H9 (cell line): ENCODE measurements around the gene TMEM115. TPM values are rescaled to one million over a fixed set of nuclear protein-coding genes. Genes with fewer than 3 reads are reported as not detected.

ENCODE experiments used
- DNase-seq: peaks from one replicate; pipeline ENCODE4 v3.0.0-alpha.2; 2017
- H2AFZ ChIP-seq: one replicate; pipeline ENCODE4 v1.6.1; 2013; ENCODE audit warnings: mild to moderate bottlenecking, low read length, control low read depth, moderate library complexity
- H2AK5ac ChIP-seq: 2 replicates; pipeline ENCODE4 v1.6.1; 2013; ENCODE audit warnings: low read length, control low read depth, mixed read lengths; ENCODE audit not compliant: insufficient read length
- H2BK120ac ChIP-seq: one replicate; pipeline ENCODE4 v1.6.1; 2013; ENCODE audit warnings: low read depth, mild to moderate bottlenecking, low read length, control low read depth, inconsistent platforms; ENCODE audit not compliant: poor library complexity, severe bottlenecking
- H2BK12ac ChIP-seq: 2 replicates; pipeline ENCODE4 v1.6.1; 2013; ENCODE audit warnings: low read length, control low read depth, mixed read lengths, low read depth; ENCODE audit not compliant: insufficient read length
- H2BK15ac ChIP-seq: 2 replicates; pipeline ENCODE4 v1.6.1; 2013; ENCODE audit warnings: low read depth, low read length, control low read depth
- H2BK20ac ChIP-seq: one replicate; pipeline ENCODE4 v1.6.1; 2013; ENCODE audit warnings: low read depth, mild to moderate bottlenecking, low read length, control low read depth, inconsistent platforms; ENCODE audit not compliant: poor library complexity, severe bottlenecking
- H2BK5ac ChIP-seq: 2 replicates; pipeline ENCODE4 v1.6.1; 2013; ENCODE audit warnings: low read length, control low read depth, mixed read lengths; ENCODE audit not compliant: insufficient read length
- H3K14ac ChIP-seq: 2 replicates; pipeline ENCODE4 v1.6.1; 2013; ENCODE audit warnings: low read length, control low read depth; ENCODE audit not compliant: insufficient read depth
- H3K18ac ChIP-seq: 2 replicates; pipeline ENCODE4 v1.6.1; 2013; ENCODE audit warnings: low read depth, mild to moderate bottlenecking, mixed read lengths, low read length, control low read depth; ENCODE audit not compliant: insufficient read length
- H3K23ac ChIP-seq: 2 replicates; pipeline ENCODE4 v1.6.1; 2013; ENCODE audit warnings: low read length, control low read depth, mixed read lengths, low read depth; ENCODE audit not compliant: insufficient read length
- H3K23me2 ChIP-seq: 2 replicates; pipeline ENCODE4 v1.6.1; 2013; ENCODE audit warnings: low read depth, mild to moderate bottlenecking, mixed read lengths, low read length, control low read depth; ENCODE audit not compliant: insufficient read length, poor library complexity, severe bottlenecking
- H3K27ac ChIP-seq: 2 replicates; pipeline ENCODE4 v1.5.1; 2013; ENCODE audit warnings: low read length, control low read depth, mixed read lengths, low read depth; ENCODE audit not compliant: insufficient read length
- H3K27me3 ChIP-seq: 2 replicates; pipeline ENCODE4 v1.6.1; 2013; ENCODE audit warnings: low read length, control low read depth, inconsistent platforms; ENCODE audit not compliant: insufficient read depth
- H3K4ac ChIP-seq: 2 replicates; pipeline ENCODE4 v1.6.1; 2013; ENCODE audit warnings: low read depth, mild to moderate bottlenecking, control low read depth, inconsistent platforms, low read length, moderate library complexity
- H3K4me1 ChIP-seq: 2 replicates; pipeline ENCODE4 v1.6.1; 2013; ENCODE audit warnings: low read length, control low read depth, inconsistent platforms; ENCODE audit not compliant: insufficient read depth
- H3K4me2 ChIP-seq: 2 replicates; pipeline ENCODE4 v1.6.1; 2013; ENCODE audit warnings: low read length, control low read depth, mixed read lengths; ENCODE audit not compliant: insufficient read length, insufficient read depth
- H3K56ac ChIP-seq: 2 replicates; pipeline ENCODE4 v1.6.1; 2013; ENCODE audit warnings: low read depth, mild to moderate bottlenecking, mixed read lengths, low read length, control low read depth; ENCODE audit not compliant: insufficient read length
- H3K79me1 ChIP-seq: 2 replicates; pipeline ENCODE4 v1.6.1; 2013; ENCODE audit warnings: low read depth, mild to moderate bottlenecking, moderate library complexity, low read length, control low read depth, inconsistent platforms; ENCODE audit not compliant: insufficient read depth, poor library complexity, severe bottlenecking
- H3K79me2 ChIP-seq: 2 replicates; pipeline ENCODE4 v1.6.1; 2013; ENCODE audit warnings: low read length, control low read depth, inconsistent platforms; ENCODE audit not compliant: insufficient read depth
- H3K9ac ChIP-seq: 2 replicates; pipeline ENCODE4 v1.6.1; 2013; ENCODE audit warnings: low read length, control low read depth, mixed read lengths; ENCODE audit not compliant: insufficient read length; ENCODE audit errors: extremely low read depth
- H3K9me3 ChIP-seq: one replicate; pipeline ENCODE4 v1.6.1; 2013; ENCODE audit warnings: low read depth, low read length, inconsistent platforms; ENCODE audit not compliant: control insufficient read depth
- H3T11ph ChIP-seq: one replicate; pipeline ENCODE4 v1.6.1; 2013; ENCODE audit warnings: mild to moderate bottlenecking, low read length, control low read depth, inconsistent platforms
- H4K20me1 ChIP-seq: one replicate; pipeline ENCODE4 v1.6.1; 2013; ENCODE audit not compliant: control insufficient read depth, insufficient read length, insufficient read depth
- H4K5ac ChIP-seq: 2 replicates; pipeline ENCODE4 v1.6.1; 2013; ENCODE audit warnings: low read depth, mild to moderate bottlenecking, mixed read lengths, low read length, control low read depth; ENCODE audit not compliant: insufficient read length
- H4K8ac ChIP-seq: replicated peaks from 2 replicates; pipeline ENCODE4 v1.6.1; 2013; ENCODE audit warnings: low read length, control low read depth, mixed read lengths, low read depth; ENCODE audit not compliant: insufficient read length
- H4K91ac ChIP-seq: 2 replicates; pipeline ENCODE4 v1.6.1; 2013; ENCODE audit warnings: low read depth, mild to moderate bottlenecking, moderate library complexity, mixed read lengths, low read length, control low read depth; ENCODE audit not compliant: insufficient read length
- H3K27ac Mint-ChIP-seq, 3 experiments: 2 replicates in 2 of 3; 3 replicates in 1 of 3; pipeline ENCODE4 v1.8.0; 2020 to 2021; ENCODE audit warnings: mixed read lengths in 3 of 3, mild to moderate bottlenecking in 1 of 3, moderate library complexity in 1 of 3
- H3K27me3 Mint-ChIP-seq: 2 replicates; pipeline ENCODE4 v1.8.0; 2021; ENCODE audit warnings: low read depth, mild to moderate bottlenecking, moderate library complexity, mixed read lengths
- H3K36me3 Mint-ChIP-seq, 3 experiments: 2 replicates in 2 of 3; 3 replicates in 1 of 3; pipeline ENCODE4 v1.8.0; 2020 to 2021; ENCODE audit warnings: low read depth in 3 of 3, mixed read lengths in 3 of 3; ENCODE audit not compliant: insufficient read depth in 1 of 3
- H3K4me1 Mint-ChIP-seq, 2 experiments: 2 replicates each; pipeline ENCODE4 v1.8.0; 2020; ENCODE audit warnings: mixed read lengths in 2 of 2
- H3K4me3 Mint-ChIP-seq, 2 experiments: 2 replicates in 1 of 2; 3 replicates in 1 of 2; pipeline ENCODE4 v1.8.0; 2020 to 2021; ENCODE audit warnings: mild to moderate bottlenecking in 2 of 2, mixed read lengths in 2 of 2, moderate library complexity in 1 of 2
- H3K9me3 Mint-ChIP-seq, 2 experiments: 2 replicates in 1 of 2; 3 replicates in 1 of 2; pipeline ENCODE4 v1.8.0; 2020; ENCODE audit warnings: mild to moderate bottlenecking in 2 of 2, mixed read lengths in 2 of 2, moderate library complexity in 1 of 2
- WGBS: extraction: QIAGEN DNeasy Blood & Tissue Kit; methylation state at CpG from one replicate; pipeline ENCODE4 v1.1.7; 2013; ENCODE audit warnings: missing lambda C conversion rate, low lambda C conversion rate, mixed read lengths; ENCODE audit not compliant: insufficient read length; ENCODE audit errors: extremely low coverage; 5-methylcytosine and 5-hydroxymethylcytosine counted together
- total RNA-seq: library from RNA; stranded (reverse); gene quantifications from 2 replicates; pipeline ENCODE4 v1.2.1, GENCODE V29; 2021
- TF ChIP-seq, protein P1 (sequence below): fragments of 200-600 bp; sonication (generic); conservative IDR thresholded peaks from 3 replicates; pipeline ENCODE4 v1.8.0; 2021; ENCODE audit warnings: antibody characterized with exemption, mild to moderate bottlenecking

The TMEM115 gene
- total RNA-seq, 1 experiment from 2014 or later: 32.3 TPM

GRCh38 chr3:50388720-50389413 lies 29.5 kb upstream of the TMEM115 start:
- H3K56ac ChIP-seq: no peak overlapping the region
- no peak overlapping the region for H3K23ac ChIP-seq
- H3K9ac ChIP-seq: no peak overlapping the region
- TF ChIP-seq, protein P1, sequence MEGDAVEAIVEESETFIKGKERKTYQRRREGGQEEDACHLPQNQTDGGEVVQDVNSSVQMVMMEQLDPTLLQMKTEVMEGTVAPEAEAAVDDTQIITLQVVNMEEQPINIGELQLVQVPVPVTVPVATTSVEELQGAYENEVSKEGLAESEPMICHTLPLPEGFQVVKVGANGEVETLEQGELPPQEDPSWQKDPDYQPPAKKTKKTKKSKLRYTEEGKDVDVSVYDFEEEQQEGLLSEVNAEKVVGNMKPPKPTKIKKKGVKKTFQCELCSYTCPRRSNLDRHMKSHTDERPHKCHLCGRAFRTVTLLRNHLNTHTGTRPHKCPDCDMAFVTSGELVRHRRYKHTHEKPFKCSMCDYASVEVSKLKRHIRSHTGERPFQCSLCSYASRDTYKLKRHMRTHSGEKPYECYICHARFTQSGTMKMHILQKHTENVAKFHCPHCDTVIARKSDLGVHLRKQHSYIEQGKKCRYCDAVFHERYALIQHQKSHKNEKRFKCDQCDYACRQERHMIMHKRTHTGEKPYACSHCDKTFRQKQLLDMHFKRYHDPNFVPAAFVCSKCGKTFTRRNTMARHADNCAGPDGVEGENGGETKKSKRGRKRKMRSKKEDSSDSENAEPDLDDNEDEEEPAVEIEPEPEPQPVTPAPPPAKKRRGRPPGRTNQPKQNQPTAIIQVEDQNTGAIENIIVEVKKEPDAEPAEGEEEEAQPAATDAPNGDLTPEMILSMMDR: no peak; the same call in 2 of the 3 replicates
- H3K36me3 Mint-ChIP-seq: 0 out of 7 replicates have a peak, but pooled peaks cover 0 to 4% (median 0%) of the 10 kb centered on the region in 3 experiments
- no peak overlapping the region for H2BK15ac ChIP-seq
- no peak overlapping the region for H3K4ac ChIP-seq
- no peak overlapping the region for H3K4me3 Mint-ChIP-seq
- no peak overlapping the region for H4K5ac ChIP-seq
- H2AFZ ChIP-seq: no peak overlapping the region
- no CpG with 5 or more reads among the region's 22 CpGs for WGBS
- H3K27ac Mint-ChIP-seq: no peak overlapping the region
- no peak overlapping the region for H3K18ac ChIP-seq
- no peak overlapping the region for H3K4me2 ChIP-seq
- H3K27me3 Mint-ChIP-seq: no peaks in the 10 kb centered on the region; the same call in 1 of the 2 replicates
- H3K79me1 ChIP-seq: no peaks in the 10 kb centered on the region
- H3K27ac ChIP-seq: no peak overlapping the region
- H3T11ph ChIP-seq: no peak overlapping the region
- no peak overlapping the region for H4K91ac ChIP-seq
- H2BK20ac ChIP-seq: no peak overlapping the region
- no peak overlapping the region for H3K14ac ChIP-seq
- no peak overlapping the region for H2BK120ac ChIP-seq
- H3K4me1 ChIP-seq: no peaks in the 10 kb centered on the region
- no peaks in the 10 kb centered on the region for H3K23me2 ChIP-seq
- no peaks in the 10 kb centered on the region for H3K9me3 ChIP-seq
- no peaks in the 10 kb centered on the region for H3K27me3 ChIP-seq
- no peaks in the 10 kb centered on the region for H3K9me3 Mint-ChIP-seq
- H2AK5ac ChIP-seq: no peak overlapping the region
- 0 out of 4 replicates have a peak, but pooled peaks cover 0 to 6% of the 10 kb centered on the region in 2 experiments for H3K4me1 Mint-ChIP-seq
- no peak overlapping the region for H4K8ac ChIP-seq
- no peaks in the 10 kb centered on the region for H3K79me2 ChIP-seq
- no peak overlapping the region for H2BK5ac ChIP-seq
- no peak for DNase-seq
- no peak overlapping the region for H2BK12ac ChIP-seq
- H4K20me1 ChIP-seq: peaks cover 2% of the 10 kb centered on the region
